Germinal center (tissue), 1 donor: Measurements from ENCODE around the gene ADARB2.

Experiments
- DNase-seq: peaks from one replicate; pipeline ENCODE4 v3.0.0; 2012; ENCODE audit warnings: mixed read lengths, low spot score

The ADARB2 gene

GRCh38 chr10:1594372-1595241 lies 142.7 kb downstream of the ADARB2 start:
- DNase-seq: no peak

GRCh38 chr10:1591742-1592141 lies 145.6 kb downstream of the ADARB2 start:
- no peak for DNase-seq

GRCh38 chr10:1591045-1591444 lies 146.3 kb downstream of the ADARB2 start:
- no peak for DNase-seq

GRCh38 chr10:1589257-1589656 lies 148.1 kb downstream of the ADARB2 start:
- DNase-seq: no peak

- DNase-seq: no peak
These were observed 154.6 kb downstream of the ADARB2 start for GRCh38 chr10:1582739-1583138.

- no peak for DNase-seq
These were observed 156.1 kb downstream of the ADARB2 start for GRCh38 chr10:1581189-1581588.

GRCh38 chr10:1579671-1580070 lies 157.7 kb downstream of the ADARB2 start:
- DNase-seq: no peak

- no peak for DNase-seq
These were observed 158.2 kb downstream of the ADARB2 start for GRCh38 chr10:1579141-1579491.

GRCh38 chr10:1578392-1579140 lies 158.8 kb downstream of the ADARB2 start:
- DNase-seq: no peak

- DNase-seq: no peak
These were observed 159.4 kb downstream of the ADARB2 start for GRCh38 chr10:1577945-1578344.

GRCh38 chr10:1577373-1577770 lies 160.0 kb downstream of the ADARB2 start:
- DNase-seq: no peak

GRCh38 chr10:1576467-1577372 lies 160.6 kb downstream of the ADARB2 start:
- DNase-seq: peak; percentile 24

- no peak for DNase-seq
These were observed 161.7 kb downstream of the ADARB2 start for GRCh38 chr10:1575481-1576244.

GRCh38 chr10:1574719-1575118 lies 162.6 kb downstream of the ADARB2 start:
- DNase-seq: no peak

- DNase-seq: no peak
These were observed 163.3 kb downstream of the ADARB2 start for GRCh38 chr10:1573981-1574380.

- no peak for DNase-seq
These were observed 163.9 kb downstream of the ADARB2 start for GRCh38 chr10:1573334-1573969.

- no peak for DNase-seq
These were observed 164.6 kb downstream of the ADARB2 start for GRCh38 chr10:1572519-1573333.

- DNase-seq: no peak
These were observed 165.6 kb downstream of the ADARB2 start for GRCh38 chr10:1571587-1572237.

- no peak for DNase-seq
These were observed 166.8 kb downstream of the ADARB2 start for GRCh38 chr10:1570416-1571051.
